Peyer's patch (tissue), 4 donors: ENCODE data around the gene GLT6D1. TPM values are rescaled to one million over a fixed set of nuclear protein-coding genes. Genes with fewer than 3 reads are reported as not detected.

Experiments
- DNase-seq, 3 donors: peaks; one replicate each; pipeline ENCODE4 v3.0.0-alpha.2; 2017 to 2019
- H3K27ac ChIP-seq, 4 donors: fragments of 200-600 bp; sonication (generic); one replicate each; pipeline ENCODE4 v1.5.1; 2016 to 2019
- H3K27me3 ChIP-seq, 2 donors: fragments of 200-600 bp; sonication (generic); one replicate each; pipeline ENCODE4 v1.5.1; 2019
- H3K36me3 ChIP-seq, 3 donors: fragments of 200-600 bp; sonication (generic); one replicate each; pipeline ENCODE4 v1.5.1; 2016 to 2019
- H3K4me1 ChIP-seq, 4 donors: fragments of 200-600 bp; sonication (generic); one replicate each; pipeline ENCODE4 v1.5.1; 2016 to 2019
- H3K4me3 ChIP-seq, 4 donors: fragments of 200-600 bp; sonication (generic); 1 replicate in 3 of 4; 2 replicates in 1 of 4; pipeline ENCODE4 v1.5.1; 2016 to 2019; ENCODE audit warnings: mild to moderate bottlenecking in 1 of 4
- H3K9me3 ChIP-seq, 4 donors: fragments of 200-600 bp; sonication (generic); one replicate each; pipeline ENCODE4 v1.5.1; 2016 to 2019; ENCODE audit warnings: mild to moderate bottlenecking in 1 of 4
- CTCF ChIP-seq, 6 experiments: fragments of 450-650 bp in 4 of 6; fragments of 200-600 bp in 2 of 6; sonication (generic) in 1 of 6; IDR thresholded peaks; one replicate each; pipeline ENCODE4 v1.5.1; 2017 to 2019; ENCODE audit warnings: antibody characterized with exemption in 6 of 6, mild to moderate bottlenecking in 3 of 6, moderate library complexity in 1 of 6
- POLR2A ChIP-seq, 2 donors: fragments of 450-650 bp; IDR thresholded peaks; one replicate each; pipeline ENCODE4 v1.5.1; 2017; ENCODE audit warnings: antibody characterized with exemption in 2 of 2, mild to moderate bottlenecking in 2 of 2, moderate library complexity in 2 of 2
- total RNA-seq, 4 donors: library from RNA; depleted of rRNA; stranded (reverse); fragments of >200 nt; gene quantifications; one replicate each; pipeline ENCODE4 v1.1.0, GENCODE V29; 2016

The GLT6D1 gene
- total RNA-seq, 4 donors from 2014 or later = not detected

GRCh38 chr9:135663857-135664256, 24.5 kb upstream of the GLT6D1 start:
- peak in 1 of 3 donors; percentile 25 for DNase-seq
- no peaks in the 10 kb centered on the region for H3K9me3 ChIP-seq

GRCh38 chr9:135663451-135663770, 24.1 kb upstream of the GLT6D1 start:
- no peak overlapping the region for H3K4me3 ChIP-seq

More at GRCh38 chr9:135663857-135664256, 24.5 kb upstream of the GLT6D1 start:
- Histone ChIP-seq H3K27me3 (no peaks in the 10 kb centered on the region), H3K36me3 (no peaks in the 10 kb centered on the region), H3K4me3 (no peak overlapping the region), H3K4me1 (no peaks in the 10 kb centered on the region), H3K27ac (no peak overlapping the region)
- TF ChIP-seq CTCF (IDR thresholded peaks at IDR 0.05) (no peak), POLR2A (IDR thresholded peaks at IDR 0.05) (no peak)

GRCh38 chr9:135662758-135663450, 23.6 kb upstream of the GLT6D1 start, which contains the start of gene LCN9:
TSS of gene LCN9 (plus strand) at chr9:135663309. CDS start at chr9:135663322, 13 bp downstream.
- H3K9me3 ChIP-seq = no peaks in the 10 kb centered on the region
- DNase-seq = peak in 1 of 3 donors; percentile 34
- H3K4me1 ChIP-seq = no peaks in the 10 kb centered on the region
- H3K27me3 ChIP-seq = no peaks in the 10 kb centered on the region
- no peak within 1 kb of the TSS for H3K27ac ChIP-seq
- H3K4me3 ChIP-seq = no peak within 1 kb of the TSS
- TF ChIP-seq POLR2A (IDR thresholded peaks at IDR 0.05) (no peak), CTCF (IDR thresholded peaks at IDR 0.05) (no peak)
- H3K36me3 ChIP-seq = no peaks in the 10 kb centered on the region

More at GRCh38 chr9:135663451-135663770, 24.1 kb upstream of the GLT6D1 start:
- TF ChIP-seq CTCF (IDR thresholded peaks at IDR 0.05) (no peak), POLR2A (IDR thresholded peaks at IDR 0.05) (no peak)
- H3K4me1 ChIP-seq = no peaks in the 10 kb centered on the region
- DNase-seq = peak in 1 of 3 donors; percentile 8
- H3K27me3 ChIP-seq = no peaks in the 10 kb centered on the region
- no peak overlapping the region for H3K27ac ChIP-seq
- H3K9me3 ChIP-seq = no peaks in the 10 kb centered on the region
- H3K36me3 ChIP-seq = no peaks in the 10 kb centered on the region

- H3K9me3 ChIP-seq = no peaks in the 10 kb centered on the region
- TF ChIP-seq POLR2A (IDR thresholded peaks at IDR 0.05) (no peak), CTCF (IDR thresholded peaks at IDR 0.05) (no peak)
Observed at GRCh38 chr9:135661816-135662560, 22.6 kb upstream of the GLT6D1 start.

GRCh38 chr9:135660407-135660806, 21.1 kb upstream of the GLT6D1 start:
- Histone ChIP-seq H3K36me3 (no peaks in the 10 kb centered on the region), H3K4me3 (no peak overlapping the region), H3K4me1 (no peaks in the 10 kb centered on the region), H3K27ac (no peak overlapping the region), H3K27me3 (no peaks in the 10 kb centered on the region), H3K9me3 (no peaks in the 10 kb centered on the region)
- TF ChIP-seq POLR2A (IDR thresholded peaks at IDR 0.05) = no peak
- no peak for TF ChIP-seq CTCF (IDR thresholded peaks at IDR 0.05)
- DNase-seq = peak in 1 of 3 donors; percentile 29

More at GRCh38 chr9:135661816-135662560, 22.6 kb upstream of the GLT6D1 start:
- DNase-seq = no peak
- no peaks in the 10 kb centered on the region for H3K4me1 ChIP-seq
- H3K27me3 ChIP-seq = no peaks in the 10 kb centered on the region
- H3K27ac ChIP-seq = no peak overlapping the region
- no peak overlapping the region for H3K4me3 ChIP-seq
- H3K36me3 ChIP-seq = no peaks in the 10 kb centered on the region
